Trophoblast cell (in vitro differentiated cells and primary cell): ENCODE measurements around the gene ULK4.
"Not testable (repeated sequence)": the region's sequence is repeated elsewhere in the genome, so short reads cannot be mapped to it uniquely, and the experiment has no call there.

Experiments
- DNase-seq, 2 donors: peaks; one replicate each; pipeline ENCODE4 v3.0.0-alpha.2; 2016
- H2AFZ ChIP-seq: 2 replicates; pipeline ENCODE4 v1.6.1; 2013; ENCODE audit warnings: low read length, moderate library complexity, mild to moderate bottlenecking; ENCODE audit not compliant: insufficient read depth, poor library complexity
- H2AK5ac ChIP-seq: 2 replicates; pipeline ENCODE4 v1.6.1; 2013; ENCODE audit warnings: mild to moderate bottlenecking, low read length
- H2BK120ac ChIP-seq: 2 replicates; pipeline ENCODE4 v1.6.1; 2013; ENCODE audit warnings: low read length, mild to moderate bottlenecking, moderate library complexity; ENCODE audit not compliant: insufficient read depth, poor library complexity
- H2BK12ac ChIP-seq: 2 replicates; pipeline ENCODE4 v1.6.1; 2013; ENCODE audit warnings: mild to moderate bottlenecking, low read length, moderate library complexity
- H2BK5ac ChIP-seq: 2 replicates; pipeline ENCODE4 v1.6.1; 2013; ENCODE audit warnings: low read length, low read depth, moderate library complexity, mild to moderate bottlenecking; ENCODE audit not compliant: poor library complexity
- H3K14ac ChIP-seq: 2 replicates; pipeline ENCODE4 v1.6.1; 2013; ENCODE audit warnings: mild to moderate bottlenecking, low read length
- H3K18ac ChIP-seq: 2 replicates; pipeline ENCODE4 v1.6.1; 2013; ENCODE audit warnings: mild to moderate bottlenecking, low read length
- H3K23ac ChIP-seq: 2 replicates; pipeline ENCODE4 v1.6.1; 2013; ENCODE audit warnings: low read length
- H3K27ac ChIP-seq: 2 replicates; pipeline ENCODE4 v1.5.1; 2013; ENCODE audit warnings: low read depth, mild to moderate bottlenecking, inconsistent platforms, low read length, moderate library complexity
- H3K27me3 ChIP-seq: 2 replicates; pipeline ENCODE4 v1.6.1; 2013; ENCODE audit warnings: inconsistent platforms, mild to moderate bottlenecking, low read length, moderate library complexity; ENCODE audit not compliant: insufficient read depth
- H3K36me3 ChIP-seq, 2 experiments: 1 replicate in 1 of 2; 2 replicates in 1 of 2; pipeline ENCODE4 v1.6.1; 2013; ENCODE audit warnings: low read length in 2 of 2, mild to moderate bottlenecking in 2 of 2, moderate library complexity in 1 of 2; ENCODE audit not compliant: insufficient read depth in 2 of 2, control insufficient read depth in 1 of 2
- H3K4ac ChIP-seq: 2 replicates; pipeline ENCODE4 v1.6.1; 2013; ENCODE audit warnings: low read depth, mild to moderate bottlenecking, low read length, moderate library complexity
- H3K4me1 ChIP-seq, 2 experiments: 1 replicate in 1 of 2; 2 replicates in 1 of 2; pipeline ENCODE4 v1.6.1; 2013; ENCODE audit warnings: low read length in 2 of 2, mild to moderate bottlenecking in 2 of 2, moderate library complexity in 1 of 2; ENCODE audit not compliant: insufficient read depth in 2 of 2, control insufficient read depth in 1 of 2
- H3K4me2 ChIP-seq: 2 replicates; pipeline ENCODE4 v1.6.1; 2013; ENCODE audit warnings: inconsistent platforms, mild to moderate bottlenecking, low read length, moderate library complexity
- H3K4me3 ChIP-seq: 2 replicates; pipeline ENCODE4 v1.5.1; 2013; ENCODE audit warnings: mild to moderate bottlenecking, low read depth, low read length, inconsistent platforms
- H3K79me1 ChIP-seq: one replicate; pipeline ENCODE4 v1.6.1; 2013; ENCODE audit warnings: low read length
- H3K79me2 ChIP-seq: 2 replicates; pipeline ENCODE4 v1.6.1; 2013; ENCODE audit warnings: low read length, mild to moderate bottlenecking; ENCODE audit not compliant: control insufficient read depth, insufficient read depth, poor library complexity
- H3K9ac ChIP-seq: 2 replicates; pipeline ENCODE4 v1.6.1; 2013; ENCODE audit warnings: mild to moderate bottlenecking, low read length
- H3K9me3 ChIP-seq: 2 replicates; pipeline ENCODE4 v1.6.1; 2013; ENCODE audit warnings: low read depth, mild to moderate bottlenecking, control low read depth, inconsistent platforms, low read length; ENCODE audit not compliant: insufficient read depth
- H4K12ac ChIP-seq: 2 replicates; pipeline ENCODE4 v1.6.1; 2013; ENCODE audit warnings: low read depth, mild to moderate bottlenecking, low read length, moderate library complexity
- H4K8ac ChIP-seq: 2 replicates; pipeline ENCODE4 v1.6.1; 2013; ENCODE audit warnings: low read depth, mild to moderate bottlenecking, low read length, moderate library complexity
- H4K91ac ChIP-seq: one replicate; pipeline ENCODE4 v1.6.1; 2013; ENCODE audit warnings: low read depth, mild to moderate bottlenecking, low read length, moderate library complexity
- WGBS: extraction: QIAGEN DNeasy Blood & Tissue Kit; methylation state at CpG from one replicate; pipeline ENCODE4 v1.1.7; 2013; ENCODE audit warnings: missing lambda C conversion rate; ENCODE audit not compliant: insufficient read length, insufficient coverage; ENCODE audit errors: extremely low coverage; 5-methylcytosine and 5-hydroxymethylcytosine counted together

Gene ULK4

GRCh38 chr3:41845826-41846225 is 116.1 kb downstream of the ULK4 start:
- Histone ChIP-seq H2AK5ac (no peak overlapping the region), H3K4ac (no peak overlapping the region), H3K79me1 (no peaks in the 10 kb centered on the region)

GRCh38 chr3:41844256-41844655 is 117.6 kb downstream of the ULK4 start:
- H2BK120ac ChIP-seq, H3K14ac ChIP-seq, DNase-seq, H2AFZ ChIP-seq, H3K23ac ChIP-seq, H3K18ac ChIP-seq, H2AK5ac ChIP-seq, H3K4me2 ChIP-seq, H4K12ac ChIP-seq, H3K9ac ChIP-seq, H3K79me2 ChIP-seq, H3K4me1 ChIP-seq, H3K4ac ChIP-seq, H4K91ac ChIP-seq, H3K27me3 ChIP-seq, H3K36me3 ChIP-seq, H3K27ac ChIP-seq, H2BK12ac ChIP-seq, H2BK5ac ChIP-seq, H3K79me1 ChIP-seq, H4K8ac ChIP-seq, H3K4me3 ChIP-seq: not testable (repeated sequence)
- no CpG with 5 or more reads among the region's 24 CpGs for WGBS
- peaks cover 11% of the 10 kb centered on the region for H3K9me3 ChIP-seq

More at GRCh38 chr3:41845826-41846225, 116.1 kb downstream of the ULK4 start:
- no peak overlapping the region for H4K12ac ChIP-seq
- no CpG with 5 or more reads among the region's 1 CpG for WGBS
- H2BK12ac ChIP-seq: no peak overlapping the region
- no peak overlapping the region for H2BK120ac ChIP-seq
- no peak overlapping the region for H3K27ac ChIP-seq
- H3K18ac ChIP-seq: no peak overlapping the region
- peaks cover 7% of the 10 kb centered on the region for H3K9me3 ChIP-seq
- no peak overlapping the region for H3K14ac ChIP-seq
- H3K79me2 ChIP-seq: no peaks in the 10 kb centered on the region
- no peak for DNase-seq
- peaks cover 0 to 1% of the 10 kb centered on the region in 2 experiments for H3K36me3 ChIP-seq
- H2AFZ ChIP-seq: no peak overlapping the region
- H3K9ac ChIP-seq: no peak overlapping the region
- H3K23ac ChIP-seq: no peak overlapping the region
- H4K8ac ChIP-seq: no peak overlapping the region
- H2BK5ac ChIP-seq: no peak overlapping the region
- no peak overlapping the region for H3K4me2 ChIP-seq
- H3K4me1 ChIP-seq: no peaks in the 10 kb centered on the region
- H3K27me3 ChIP-seq: no peaks in the 10 kb centered on the region
- no peak overlapping the region for H4K91ac ChIP-seq
- H3K4me3 ChIP-seq: no peak overlapping the region

GRCh38 chr3:41840936-41841668 is 120.8 kb downstream of the ULK4 start:
- H2BK120ac ChIP-seq, H3K14ac ChIP-seq, H3K9ac ChIP-seq, H3K27ac ChIP-seq, H2BK5ac ChIP-seq, H2BK12ac ChIP-seq, H3K23ac ChIP-seq, H3K27me3 ChIP-seq, H3K4ac ChIP-seq, DNase-seq, H4K12ac ChIP-seq, H4K8ac ChIP-seq, H3K79me1 ChIP-seq, H3K4me1 ChIP-seq, H3K18ac ChIP-seq, H3K79me2 ChIP-seq, H3K36me3 ChIP-seq, H4K91ac ChIP-seq, H3K4me2 ChIP-seq, H2AK5ac ChIP-seq, H2AFZ ChIP-seq, H3K4me3 ChIP-seq: not testable (repeated sequence)
- H3K9me3 ChIP-seq: peaks cover 11% of the 10 kb centered on the region
- no CpG with 5 or more reads among the region's 52 CpGs for WGBS

GRCh38 chr3:41836360-41837134 is 125.4 kb downstream of the ULK4 start:
- no peak overlapping the region for H3K4me2 ChIP-seq
- no peak overlapping the region for H2BK120ac ChIP-seq
- no peaks in the 10 kb centered on the region for H3K27me3 ChIP-seq
- H3K9me3 ChIP-seq: peaks cover 11% of the 10 kb centered on the region
- H3K4me1 ChIP-seq: no peaks in the 10 kb centered on the region
- no peak overlapping the region for H2BK5ac ChIP-seq
- H3K36me3 ChIP-seq: no peaks in the 10 kb centered on the region
- H3K14ac ChIP-seq: no peak overlapping the region
- H3K79me1 ChIP-seq: no peaks in the 10 kb centered on the region
- H3K9ac ChIP-seq: no peak overlapping the region
- no CpG with 5 or more reads among the region's 11 CpGs for WGBS
- no peak overlapping the region for H3K4me3 ChIP-seq
- DNase-seq: no peak
- no peak overlapping the region for H3K23ac ChIP-seq
- H3K4ac ChIP-seq: no peak overlapping the region
- no peaks in the 10 kb centered on the region for H3K79me2 ChIP-seq
- H4K8ac ChIP-seq: no peak overlapping the region
- H2BK12ac ChIP-seq: no peak overlapping the region
- no peak overlapping the region for H3K18ac ChIP-seq
- H4K12ac ChIP-seq: no peak overlapping the region
- no peak overlapping the region for H4K91ac ChIP-seq
- no peak overlapping the region for H3K27ac ChIP-seq
- H2AFZ ChIP-seq: no peak overlapping the region
- H2AK5ac ChIP-seq: no peak overlapping the region
